HCT116 (cell line): ENCODE data around the gene FGF14. TPM values are rescaled to one million over a fixed set of nuclear protein-coding genes. Genes with fewer than 3 reads are reported as not detected.

Experiments used
- ATAC-seq: fragments of 200-7000 bp; cut with Tn5 transposase; 2 replicates; pipeline ENCODE4 v1.9.1; 2020; ENCODE audit warnings: mild to moderate bottlenecking, moderate library complexity
- BruUV-seq: library from RNA; stranded (reverse); fragments of 400-500 nt; replicated peaks from 2 replicates; lab custom pipeline; 2021; lab: Mats Ljungman, UMichigan
- CTCF ChIA-PET: fragments of 300-600 bp; sonication (Branson Sonifier 250); formaldehyde crosslinking; loops from one replicate; lab custom pipeline; 2021; ENCODE audit warnings: antibody characterized with exemption; lab: Charles Lee
- POLR2A ChIA-PET: fragments of 300-600, 350-600 bp; sonication (Branson Sonifier 250); formaldehyde crosslinking; loops from one replicate; lab custom pipeline; 2021; ENCODE audit warnings: antibody characterized with exemption; lab: Charles Lee
- RAD21 ChIA-PET, 2 experiments: fragments of 300-600 bp; sonication (Branson Sonifier 250); formaldehyde crosslinking; loops; one replicate each; lab custom pipeline; 2023; ENCODE audit warnings: low total read pairs in 2 of 2; ENCODE audit not compliant: uncharacterized antibody in 2 of 2, unreplicated experiment in 2 of 2, low non-redundant PET in 1 of 2; lab: Charles Lee
- DNase-seq: peaks from one replicate; pipeline ENCODE4 v3.0.0-alpha.2; 2010; ENCODE audit warnings: low read depth, low spot score
- H2AFZ ChIP-seq: fragments of 200-600 bp; shearing (Covaris generic), sonication (generic); 2 replicates; pipeline ENCODE4 v1.6.1; 2017; ENCODE audit warnings: low read depth, mixed run types, mixed read lengths, antibody characterized with exemption, low read length; ENCODE audit not compliant: poor library complexity, severe bottlenecking
- H3K27ac ChIP-seq: 2 replicates; pipeline ENCODE4 v1.5.1; 2012; ENCODE audit warnings: low read depth, low read length
- H3K27me3 ChIP-seq: fragments of 200-600 bp; sonication (generic); 2 replicates; pipeline ENCODE4 v1.6.1; 2016; ENCODE audit warnings: mixed run types, low read length, mixed read lengths; ENCODE audit not compliant: insufficient read depth
- H3K36me3 ChIP-seq, 2 experiments: fragments of 200-500 bp in 1 of 2; fragments of 200-600 bp in 1 of 2; sonication (Bioruptor generic) in 1 of 2; sonication (generic) in 1 of 2; 2 replicates each; pipeline versions ENCODE4 v1.5.1 to v1.6.1; 2014 to 2016; ENCODE audit warnings: low read length in 2 of 2, inconsistent platforms in 1 of 2, mixed read lengths in 1 of 2, mixed run types in 1 of 2; ENCODE audit not compliant: insufficient read depth in 2 of 2, control insufficient read depth in 1 of 2
- H3K4me1 ChIP-seq, 2 experiments: fragments of 200-600 bp in 1 of 2; sonication (generic) in 1 of 2; 2 replicates each; pipeline versions ENCODE4 v1.5.1 to v1.6.1; 2012 to 2017; ENCODE audit warnings: low read length in 2 of 2, inconsistent platforms in 1 of 2, mild to moderate bottlenecking in 1 of 2, mixed read lengths in 1 of 2, mixed run types in 1 of 2, moderate library complexity in 1 of 2; ENCODE audit not compliant: insufficient read depth in 2 of 2, control insufficient read depth in 1 of 2
- H3K4me2 ChIP-seq: fragments of 200-600 bp; sonication (generic); 2 replicates; pipeline ENCODE4 v1.6.1; 2017; ENCODE audit warnings: mixed run types, low read length, mixed read lengths
- H3K4me3 ChIP-seq, 2 experiments: fragments of 200-600 bp in 1 of 2; sonication (generic) in 1 of 2; replicated peaks in 1 of 2; 2 replicates each; pipeline ENCODE4 v1.5.1; 2011 to 2016; ENCODE audit warnings: low read length in 2 of 2, control low read depth in 1 of 2, low read depth in 1 of 2, mild to moderate bottlenecking in 1 of 2, mixed read lengths in 1 of 2, mixed run types in 1 of 2
- H3K79me2 ChIP-seq: fragments of 200-600 bp; sonication (generic); 2 replicates; pipeline ENCODE4 v1.6.1; 2017; ENCODE audit warnings: mild to moderate bottlenecking, mixed run types, low read length, moderate library complexity, mixed read lengths; ENCODE audit not compliant: insufficient read depth
- H3K9ac ChIP-seq: fragments of 200-600 bp; sonication (generic); 2 replicates; pipeline ENCODE4 v1.6.1; 2016; ENCODE audit warnings: low read length, mixed read lengths
- H3K9me2 ChIP-seq: fragments of 200-600 bp; sonication (generic), shearing (Covaris generic); 2 replicates; pipeline ENCODE4 v1.6.1; 2017; ENCODE audit warnings: mixed run types, mild to moderate bottlenecking, moderate library complexity; ENCODE audit not compliant: insufficient read depth
- H3K9me3 ChIP-seq, 2 experiments: fragments of 200-500 bp in 1 of 2; fragments of 200-600 bp in 1 of 2; sonication (Bioruptor generic) in 1 of 2; sonication (generic) in 1 of 2; 2 replicates each; pipeline ENCODE4 v1.6.1; 2014 to 2017; ENCODE audit warnings: low read length in 2 of 2, mixed read lengths in 2 of 2, inconsistent platforms in 1 of 2, low read depth in 1 of 2, mild to moderate bottlenecking in 1 of 2, mixed run types in 1 of 2, moderate library complexity in 1 of 2; ENCODE audit not compliant: control insufficient read depth in 1 of 2, insufficient read depth in 1 of 2
- H4K20me1 ChIP-seq: fragments of 200-600 bp; sonication (generic), shearing (Covaris generic); 2 replicates; pipeline ENCODE4 v1.6.1; 2017; ENCODE audit warnings: mixed run types, mild to moderate bottlenecking, moderate library complexity; ENCODE audit not compliant: insufficient read depth
- ELF1 ChIP-seq: IDR thresholded peaks from 2 replicates; pipeline ENCODE4 v1.6.1; 2012; ENCODE audit warnings: low read depth, borderline replicate concordance
- FOSL1 ChIP-seq: IDR thresholded peaks from 2 replicates; pipeline ENCODE4 v1.6.1; 2012; ENCODE audit warnings: low read depth
- MAX ChIP-seq: IDR thresholded peaks from 2 replicates; pipeline ENCODE4 v1.6.1; 2012
- RAD21 ChIP-seq: IDR thresholded peaks from 2 replicates; pipeline ENCODE4 v1.6.1; 2012; ENCODE audit warnings: low read depth, mild to moderate bottlenecking
- SIN3A ChIP-seq: IDR thresholded peaks from 2 replicates; pipeline ENCODE4 v1.6.1; 2012; ENCODE audit warnings: low read depth
- ZNF274 ChIP-seq: fragments of 200-500 bp; sonication (Bioruptor generic); IDR thresholded peaks from 2 replicates; pipeline ENCODE4 v1.6.1; 2014; ENCODE audit warnings: mild to moderate bottlenecking, low read depth, low read length, inconsistent platforms
- intact Hi-C: fragments of 100-400 bp; cut with micrococcal nuclease; formaldehyde crosslinking; loops from 2 replicates; pipeline ENCODE4 v1.10.0; 2022
- total RNA-seq: library from RNA; stranded (reverse); gene quantifications from one replicate; pipeline ENCODE4 v1.2.1, GENCODE V29; 2021; ENCODE audit not compliant: unreplicated experiment
- TF ChIP-seq, protein P1 (sequence below): IDR thresholded peaks from 2 replicates; pipeline ENCODE4 v1.6.1; 2011; ENCODE audit warnings: mild to moderate bottlenecking, low read length, moderate library complexity; ENCODE audit not compliant: insufficient replicate concordance; ENCODE audit errors: extremely low read depth

The FGF14 gene
- total RNA-seq, 1 experiment from 2014 or later = not detected

DNA sequence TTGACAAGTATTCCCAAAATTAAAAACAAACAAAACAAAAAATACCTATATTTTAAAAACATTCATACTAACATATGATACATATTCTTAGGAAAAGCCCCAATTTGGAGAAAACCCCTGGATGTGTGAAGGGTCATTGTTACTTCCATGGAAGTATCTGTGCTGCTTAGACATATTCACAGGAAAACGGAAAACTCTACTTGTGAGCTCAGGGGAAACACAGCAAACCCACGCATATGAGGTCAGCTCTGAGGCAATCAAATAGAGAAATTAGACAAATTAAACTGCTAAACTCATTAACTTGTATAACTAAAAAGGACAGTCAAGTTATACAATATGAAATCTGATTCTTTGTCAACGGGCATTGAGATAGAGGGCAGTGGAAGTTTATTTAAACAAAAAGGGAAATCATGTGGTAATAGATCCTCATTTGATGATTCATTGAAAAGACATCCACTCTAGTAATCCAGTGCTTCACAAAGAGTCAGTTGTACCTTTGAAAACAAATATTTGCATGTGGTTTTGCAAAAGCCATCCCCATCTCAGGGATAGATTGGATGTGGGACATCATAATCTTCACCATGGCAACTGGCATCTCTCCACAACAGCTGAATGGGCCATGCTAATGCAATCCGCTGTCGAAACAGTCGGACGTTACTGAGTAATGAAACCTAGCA, 526.0 kb downstream of the FGF14 start:
- ATAC-seq = no peak
- BruUV-seq = no TSS peak
- Histone ChIP-seq H3K36me3 (no peaks in the 10 kb centered on the region), H3K4me3 (no peak overlapping the region), H3K9me3 (peaks cover 0 to 25% of the 10 kb centered on the region in 2 experiments; a peak in 1 of 4 replicates), H4K20me1 (no peaks in the 10 kb centered on the region), H3K4me1 (no peaks in the 10 kb centered on the region), H3K9me2 (no peaks in the 10 kb centered on the region), H3K79me2 (no peaks in the 10 kb centered on the region), H3K27me3 (no peaks in the 10 kb centered on the region), H3K4me2 (no peak overlapping the region), H3K27ac (no peak overlapping the region), H3K9ac (no peak overlapping the region), H2AFZ (no peak overlapping the region)
- RAD21 ChIA-PET = no interaction called here
- POLR2A ChIA-PET = no interaction called here
- CTCF ChIA-PET = no interaction called here
- DNase-seq = no peak
- TF ChIP-seq RAD21 (no peak), MAX (no peak)
- TF ChIP-seq, protein P1, sequence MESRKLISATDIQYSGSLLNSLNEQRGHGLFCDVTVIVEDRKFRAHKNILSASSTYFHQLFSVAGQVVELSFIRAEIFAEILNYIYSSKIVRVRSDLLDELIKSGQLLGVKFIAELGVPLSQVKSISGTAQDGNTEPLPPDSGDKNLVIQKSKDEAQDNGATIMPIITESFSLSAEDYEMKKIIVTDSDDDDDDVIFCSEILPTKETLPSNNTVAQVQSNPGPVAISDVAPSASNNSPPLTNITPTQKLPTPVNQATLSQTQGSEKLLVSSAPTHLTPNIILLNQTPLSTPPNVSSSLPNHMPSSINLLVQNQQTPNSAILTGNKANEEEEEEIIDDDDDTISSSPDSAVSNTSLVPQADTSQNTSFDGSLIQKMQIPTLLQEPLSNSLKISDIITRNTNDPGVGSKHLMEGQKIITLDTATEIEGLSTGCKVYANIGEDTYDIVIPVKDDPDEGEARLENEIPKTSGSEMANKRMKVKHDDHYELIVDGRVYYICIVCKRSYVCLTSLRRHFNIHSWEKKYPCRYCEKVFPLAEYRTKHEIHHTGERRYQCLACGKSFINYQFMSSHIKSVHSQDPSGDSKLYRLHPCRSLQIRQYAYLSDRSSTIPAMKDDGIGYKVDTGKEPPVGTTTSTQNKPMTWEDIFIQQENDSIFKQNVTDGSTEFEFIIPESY = no peak
- intact Hi-C loops = no loop called here

DNA sequence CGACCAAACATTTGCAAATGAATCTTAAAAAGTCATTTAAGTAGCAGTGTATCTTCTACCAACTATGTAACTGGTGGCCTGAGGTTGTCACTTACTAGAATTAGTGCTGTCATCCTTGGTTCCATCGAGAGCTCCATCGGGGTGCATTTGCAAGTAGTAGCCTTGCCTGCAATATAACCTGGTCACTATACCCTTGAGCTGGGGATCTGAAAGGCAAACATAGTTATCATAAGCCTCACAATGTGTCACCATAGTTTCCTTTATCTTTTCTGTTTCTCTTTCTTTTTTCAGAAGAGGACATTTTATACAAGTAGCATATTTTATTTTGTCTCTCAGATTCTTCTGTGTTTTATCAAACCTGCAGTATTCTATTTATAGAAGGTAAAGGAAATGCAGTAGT, 526.8 kb downstream of the FGF14 start:
- BruUV-seq = no TSS peak
- Histone ChIP-seq H3K9me2 (no peaks in the 10 kb centered on the region), H3K9me3 (peaks cover 0 to 25% of the 10 kb centered on the region in 2 experiments; a peak in 1 of 4 replicates), H4K20me1 (no peaks in the 10 kb centered on the region), H3K4me3 (no peak overlapping the region), H3K9ac (no peak overlapping the region), H3K4me1 (no peaks in the 10 kb centered on the region)
- ATAC-seq = no peak
- TF ChIP-seq ZNF274 (no peak), MAX (no peak), SIN3A (no peak), FOSL1 (no peak), ELF1 (no peak)
- TF ChIP-seq, all 23 proteins: peak for 0
- H3K27ac ChIP-seq = no peak overlapping the region
- no peak overlapping the region for H3K4me2 ChIP-seq
- intact Hi-C loops = no loop called here
- H3K36me3 ChIP-seq = no peaks in the 10 kb centered on the region
- ChIA-PET RAD21 (no interaction called here), CTCF (no interaction called here), POLR2A (no interaction called here)
- H3K27me3 ChIP-seq = no peaks in the 10 kb centered on the region
- H3K79me2 ChIP-seq = no peaks in the 10 kb centered on the region
- DNase-seq = no peak
- H2AFZ ChIP-seq = no peak overlapping the region
